Peyer's patch (tissue), 4 donors: ENCODE measurements around the gene C7.

Experiments
- POLR2A ChIP-seq, 2 donors: fragments of 450-650 bp; IDR thresholded peaks; one replicate each; pipeline ENCODE4 v1.5.1; 2017; ENCODE audit warnings: antibody characterized with exemption in 2 of 2, mild to moderate bottlenecking in 2 of 2, moderate library complexity in 2 of 2
- TF ChIP-seq, protein P1 (sequence below), 6 experiments: fragments of 450-650 bp in 4 of 6; fragments of 200-600 bp in 2 of 6; sonication (generic) in 1 of 6; IDR thresholded peaks; one replicate each; pipeline ENCODE4 v1.5.1; 2017 to 2019; ENCODE audit warnings: antibody characterized with exemption in 6 of 6, mild to moderate bottlenecking in 3 of 6, moderate library complexity in 1 of 6

DNA sequence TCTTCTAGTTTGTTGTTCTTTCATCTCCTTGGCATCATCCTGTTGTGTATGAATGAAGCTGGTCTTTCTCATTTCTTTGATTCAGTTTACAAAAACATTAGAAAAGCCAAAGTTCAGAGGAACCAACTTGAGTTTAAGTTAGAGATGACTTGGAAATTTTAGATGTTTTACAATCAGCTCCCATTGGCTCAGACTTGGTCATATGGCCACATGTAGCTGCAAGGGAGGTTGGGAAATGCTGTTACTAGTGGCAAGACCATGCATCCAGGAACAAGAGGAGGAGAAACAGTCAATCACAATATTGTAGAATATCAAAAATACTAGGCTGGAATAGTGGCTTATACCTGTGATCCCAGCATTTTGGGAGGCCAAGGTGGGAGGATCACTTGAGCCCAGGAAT is 48.6 kb upstream of the C7 start:
- TF ChIP-seq, protein P1, sequence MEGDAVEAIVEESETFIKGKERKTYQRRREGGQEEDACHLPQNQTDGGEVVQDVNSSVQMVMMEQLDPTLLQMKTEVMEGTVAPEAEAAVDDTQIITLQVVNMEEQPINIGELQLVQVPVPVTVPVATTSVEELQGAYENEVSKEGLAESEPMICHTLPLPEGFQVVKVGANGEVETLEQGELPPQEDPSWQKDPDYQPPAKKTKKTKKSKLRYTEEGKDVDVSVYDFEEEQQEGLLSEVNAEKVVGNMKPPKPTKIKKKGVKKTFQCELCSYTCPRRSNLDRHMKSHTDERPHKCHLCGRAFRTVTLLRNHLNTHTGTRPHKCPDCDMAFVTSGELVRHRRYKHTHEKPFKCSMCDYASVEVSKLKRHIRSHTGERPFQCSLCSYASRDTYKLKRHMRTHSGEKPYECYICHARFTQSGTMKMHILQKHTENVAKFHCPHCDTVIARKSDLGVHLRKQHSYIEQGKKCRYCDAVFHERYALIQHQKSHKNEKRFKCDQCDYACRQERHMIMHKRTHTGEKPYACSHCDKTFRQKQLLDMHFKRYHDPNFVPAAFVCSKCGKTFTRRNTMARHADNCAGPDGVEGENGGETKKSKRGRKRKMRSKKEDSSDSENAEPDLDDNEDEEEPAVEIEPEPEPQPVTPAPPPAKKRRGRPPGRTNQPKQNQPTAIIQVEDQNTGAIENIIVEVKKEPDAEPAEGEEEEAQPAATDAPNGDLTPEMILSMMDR (IDR thresholded peaks at IDR 0.05): no peak
- no peak for TF ChIP-seq POLR2A (IDR thresholded peaks at IDR 0.05)
